Occipital lobe (tissue), 2 donors: ENCODE measurements around the gene ACTL6A. TPM values are rescaled to one million over a fixed set of nuclear protein-coding genes. Genes with fewer than 3 reads are reported as not detected.
A peak's percentile ranks its signal among the peaks of the same experiment; 100 is the strongest.
"Not testable (repeated sequence)": the region's sequence is repeated elsewhere in the genome, so short reads cannot be mapped to it uniquely, and the experiment has no call there.

Experiments used
- DNase-seq: peaks from one replicate; lab custom pipeline; 2025; lab: John Stamatoyannopoulos, UW
- total RNA-seq: library from RNA; depleted of rRNA; stranded (reverse); fragments of >200 nt; gene quantifications from one replicate; pipeline ENCODE4 v1.2.3, GENCODE V29; 2014

The ACTL6A gene
- total RNA-seq, result 25.0 TPM

DNA sequence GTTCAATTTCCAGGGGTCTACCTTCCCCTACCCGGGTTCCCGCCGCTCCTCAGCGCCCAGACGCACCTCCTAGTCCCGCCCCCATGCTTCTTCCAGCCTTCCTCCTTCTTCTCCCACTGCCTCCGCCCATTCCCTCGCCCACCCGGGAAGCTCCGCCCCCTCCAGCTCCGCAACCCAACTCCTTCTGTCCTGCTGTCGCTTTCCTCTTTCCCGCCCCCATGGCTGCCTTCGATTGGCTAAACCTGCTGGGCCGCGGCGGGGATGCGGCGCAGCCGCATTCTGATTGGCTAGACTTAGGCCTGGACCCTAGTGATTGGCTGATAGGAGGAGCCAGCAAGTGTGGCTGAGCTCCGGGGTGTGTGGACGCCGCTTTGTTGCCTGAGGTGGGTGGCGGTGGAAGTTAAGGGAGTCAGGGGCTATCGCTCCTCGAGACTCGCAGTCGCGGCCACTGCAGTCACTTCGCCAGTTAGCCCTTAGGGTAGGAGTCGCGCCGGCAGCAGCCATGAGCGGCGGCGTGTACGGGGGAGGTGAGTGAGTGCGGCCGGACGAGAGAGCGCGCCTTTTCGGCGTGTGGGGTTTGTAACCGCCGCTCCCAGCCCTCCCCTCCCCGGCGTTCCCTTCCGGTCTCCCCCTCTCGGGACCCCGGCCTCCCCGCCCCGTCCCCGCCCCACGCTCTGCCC, at the start of gene ACTL6A:
ACTL6A (plus strand) TSS at position 336 of the 680 bp plus-strand sequence; CDS start at position 503, 167 bp downstream.
- DNase-seq, result peak; percentile 98

GRCh38 chr3:179513862-179514261, 48.9 kb upstream of the ACTL6A start:
- no peak for DNase-seq

GRCh38 chr3:179516461-179517251, 46.1 kb upstream of the ACTL6A start:
- not testable (repeated sequence) for DNase-seq

DNA sequence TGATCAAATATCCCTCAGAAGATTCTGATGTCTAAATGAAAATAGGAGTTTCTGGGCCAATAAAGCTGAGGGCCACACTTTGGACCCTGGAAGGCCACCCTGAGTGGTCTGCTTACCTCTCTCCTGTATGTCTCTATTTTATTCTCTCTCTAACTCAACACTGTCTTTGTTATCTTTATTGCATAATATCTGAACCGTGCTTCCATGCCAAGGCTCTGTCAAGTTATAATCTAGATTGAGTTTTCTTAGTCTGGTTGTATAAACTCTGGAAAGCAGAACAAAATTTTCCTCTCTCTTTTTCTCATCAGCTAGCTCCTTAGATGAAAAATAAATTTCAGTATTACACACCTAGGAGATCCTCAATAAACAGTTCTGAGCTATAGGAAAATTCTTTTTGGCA, 36.2 kb upstream of the ACTL6A start:
- no peak for DNase-seq

DNA sequence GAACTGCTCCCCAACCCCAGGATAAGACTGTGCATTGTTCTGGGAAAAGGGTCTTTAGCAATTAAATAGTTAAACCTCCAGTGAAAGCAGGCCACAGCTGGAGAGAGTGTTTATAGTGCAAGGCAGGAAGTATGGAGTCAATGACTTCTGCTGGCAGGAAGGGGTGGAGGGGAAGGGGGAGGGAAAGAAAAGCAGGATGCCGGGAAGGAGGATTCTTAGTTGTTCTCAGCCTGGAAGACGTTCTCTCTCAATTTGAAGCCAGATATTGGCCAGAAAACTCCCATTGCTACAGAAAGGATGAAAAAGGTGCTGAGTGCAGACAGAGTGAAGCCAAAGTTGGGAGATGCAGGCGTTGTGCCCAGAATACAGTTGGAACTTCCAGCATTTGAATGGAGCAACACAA, 35.7 kb upstream of the ACTL6A start:
- no peak for DNase-seq

DNA sequence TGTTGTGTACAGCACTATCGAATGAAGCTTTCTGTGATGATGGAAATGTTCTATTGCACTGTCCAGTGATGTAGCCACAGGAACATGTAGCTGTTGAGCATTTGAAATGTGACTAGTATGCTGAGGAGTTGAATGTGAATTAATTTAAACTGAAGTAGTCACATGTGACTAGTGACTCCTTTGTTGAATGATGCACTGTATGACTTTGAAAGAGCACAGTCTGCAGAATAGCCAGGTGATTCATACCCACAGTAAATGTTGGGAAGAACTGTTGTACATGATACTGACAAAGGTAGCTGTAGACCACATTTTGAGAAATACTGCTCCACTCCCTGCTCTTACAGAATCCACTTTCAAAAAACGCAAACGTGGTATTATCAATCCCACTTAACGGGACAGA, 34.0 kb upstream of the ACTL6A start:
- DNase-seq, result no peak

DNA sequence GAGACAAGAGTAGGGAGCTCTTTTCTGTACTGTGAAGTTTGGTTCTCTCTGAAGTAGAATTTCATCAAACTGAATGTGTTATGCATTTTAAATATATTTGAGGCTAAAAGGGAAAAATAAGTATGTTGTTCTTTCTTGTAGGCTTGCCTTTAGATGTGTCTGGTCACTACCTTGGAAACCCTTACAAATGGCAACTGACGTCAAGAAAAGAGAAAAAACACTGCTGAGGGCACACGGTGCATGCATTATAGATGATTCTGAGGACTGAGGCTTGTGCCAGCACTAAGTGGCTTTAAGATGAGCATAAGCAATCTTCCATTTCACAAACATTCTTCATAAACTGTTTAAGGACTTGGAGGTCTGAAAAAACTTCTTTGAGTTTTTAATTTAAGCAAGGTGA, 31.1 kb upstream of the ACTL6A start:
- no peak for DNase-seq

DNA sequence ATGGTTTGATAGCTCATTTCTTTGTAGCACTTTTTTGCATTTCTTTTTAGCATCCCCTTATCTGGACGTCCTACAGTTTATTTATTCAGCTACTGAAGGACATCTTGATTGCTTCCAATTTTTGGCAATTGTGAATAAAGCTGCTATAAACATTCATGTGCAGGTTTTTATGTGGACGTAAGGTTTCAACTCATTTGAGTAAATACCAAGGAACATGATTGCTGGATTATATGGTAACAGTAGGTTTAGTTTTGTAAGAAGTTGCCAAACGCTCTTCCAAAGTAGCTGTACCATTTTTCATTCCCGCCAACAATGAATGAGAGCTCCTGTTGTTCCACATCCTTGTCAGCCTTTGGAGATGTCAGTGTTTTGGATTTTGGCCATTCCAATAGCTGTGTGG, 29.5 kb upstream of the ACTL6A start:
- no peak for DNase-seq

DNA sequence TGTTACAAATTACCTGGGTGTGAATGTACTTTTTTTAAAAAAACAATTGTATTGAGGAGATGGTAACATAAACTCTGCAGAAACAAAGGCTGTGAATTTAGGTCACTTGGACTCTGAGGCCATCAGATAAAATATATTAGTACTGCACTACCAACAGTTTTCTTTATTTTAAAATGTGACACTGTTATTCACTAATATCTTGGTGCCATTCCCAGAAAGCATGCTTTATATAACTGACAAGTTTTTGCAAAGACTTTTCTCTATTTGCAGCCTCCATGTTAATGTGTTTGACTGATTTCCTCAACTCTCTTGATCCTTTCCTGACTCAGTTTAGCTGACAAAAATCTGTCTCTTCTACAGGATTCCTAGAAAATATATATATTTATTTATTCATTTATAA, 26.5 kb upstream of the ACTL6A start:
- no peak for DNase-seq

DNA sequence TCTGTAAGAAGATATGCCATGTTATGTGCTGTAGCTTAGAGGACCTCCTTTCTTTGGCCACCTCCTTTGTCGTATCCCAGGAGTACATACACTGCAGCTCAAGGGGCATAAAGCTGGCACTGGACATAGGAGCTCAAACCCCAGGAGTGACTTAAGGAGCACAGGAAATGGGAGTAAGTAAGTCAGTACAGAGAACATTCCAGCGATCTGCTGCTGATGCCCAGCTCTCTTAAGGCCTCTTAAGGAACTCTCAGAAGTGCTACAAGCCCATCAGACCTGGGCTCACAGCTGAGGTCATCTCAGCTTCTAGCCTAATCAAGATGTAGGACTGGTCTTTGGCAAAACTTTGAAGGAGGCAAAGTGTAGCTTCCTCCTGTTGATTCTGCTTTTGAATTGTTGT, 21.6 kb upstream of the ACTL6A start:
- DNase-seq, result no peak

DNA sequence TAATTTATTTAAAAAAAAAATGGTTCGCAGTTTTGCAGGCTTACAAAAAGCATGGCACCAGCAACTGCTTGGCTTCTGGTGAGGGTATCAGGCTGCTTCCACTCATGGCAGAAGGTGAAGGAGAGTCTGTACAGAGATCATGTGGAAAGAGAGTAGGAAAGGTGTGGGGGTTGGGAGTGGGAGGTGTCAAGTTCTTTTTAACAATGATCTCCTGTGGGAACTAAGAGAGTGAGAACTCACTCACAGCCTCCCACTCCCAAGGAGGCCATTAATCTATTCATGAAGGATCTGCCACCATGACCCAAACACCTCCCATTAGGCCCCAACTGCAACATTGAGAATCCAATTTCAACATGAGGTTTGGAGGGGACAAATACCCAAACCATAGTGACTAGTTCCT, 21.1 kb upstream of the ACTL6A start:
- DNase-seq, result no peak

- DNase-seq, result no peak
These were observed 20.4 kb upstream of the ACTL6A start for GRCh38 chr3:179542375-179542774.

GRCh38 chr3:179544981-179545645, 17.6 kb upstream of the ACTL6A start:
- no peak for DNase-seq

DNA sequence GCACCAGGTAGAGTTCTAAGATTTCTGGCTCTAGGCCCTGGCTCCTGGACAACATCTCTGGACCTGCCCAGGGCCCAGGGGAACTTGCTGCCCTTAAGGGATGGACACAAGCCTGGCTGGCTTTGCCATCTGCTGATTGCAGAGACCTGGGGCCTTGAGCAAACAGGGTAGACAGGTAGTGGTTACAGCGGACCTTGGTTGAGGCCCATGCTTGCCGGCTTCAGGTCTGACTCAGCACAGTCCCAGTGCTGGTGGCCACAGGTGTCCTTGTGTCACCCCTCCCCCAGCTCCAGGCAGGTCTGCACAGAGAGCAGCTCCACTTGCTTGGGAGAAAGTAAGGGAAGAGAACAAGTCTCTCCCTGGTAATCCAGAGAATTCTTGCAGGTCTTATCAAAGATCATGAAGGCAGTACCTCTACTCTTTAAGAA, 15.9 kb upstream of the ACTL6A start:
- no peak for DNase-seq

- no peak for DNase-seq
These were observed 11.2 kb upstream of the ACTL6A start for GRCh38 chr3:179551349-179552105.

GRCh38 chr3:179558742-179559364, 3.9 kb upstream of the ACTL6A start:
- peak; percentile 23 for DNase-seq

DNA sequence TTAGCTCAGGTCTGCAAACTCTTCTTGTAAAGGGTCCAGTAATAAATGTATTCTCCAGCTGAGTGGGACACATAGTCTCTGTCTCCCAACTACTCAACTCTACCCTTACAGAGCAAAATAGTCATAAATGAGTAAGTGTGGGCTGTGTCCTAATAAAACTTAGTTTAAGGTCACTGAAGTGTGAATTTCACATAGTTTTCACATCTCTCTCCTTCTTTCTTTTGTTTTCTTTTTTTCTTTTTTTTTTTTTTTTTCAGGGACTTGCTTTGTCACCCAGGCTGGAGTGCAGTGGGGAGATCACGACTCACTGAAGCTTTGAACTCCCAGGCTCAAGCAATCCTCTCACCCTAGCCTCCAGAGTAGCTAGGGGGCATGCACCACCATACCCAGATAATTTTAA, 1.9 kb upstream of the ACTL6A start:
- no peak for DNase-seq

DNA sequence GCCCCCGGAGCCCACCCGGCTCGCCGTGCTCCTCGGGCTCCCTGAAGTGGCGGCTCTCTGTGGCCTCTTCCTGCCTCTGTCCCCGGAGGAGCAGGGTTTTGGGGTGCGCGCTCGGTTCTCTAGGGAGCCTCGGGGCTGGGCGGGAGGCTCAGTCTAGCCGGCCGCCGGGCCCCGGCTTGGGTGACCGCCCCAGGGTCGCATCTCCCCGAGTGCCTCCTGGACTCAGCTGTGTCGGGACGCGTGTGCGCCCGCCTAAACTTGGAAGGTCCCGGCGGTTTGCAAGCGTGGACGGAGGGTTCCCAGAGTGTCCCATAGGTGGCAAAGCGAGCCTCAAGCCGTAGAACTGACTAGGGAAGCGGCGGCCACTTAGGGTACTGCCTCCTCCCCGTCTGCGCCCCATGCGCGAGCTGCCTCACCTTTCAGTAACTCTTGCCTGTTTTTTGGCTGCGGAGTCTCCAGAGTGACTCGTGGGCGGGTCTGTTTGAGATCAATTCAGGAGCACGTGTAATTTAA, 601 bp downstream of the ACTL6A start:
- DNase-seq, result peak; percentile 36

- DNase-seq, result no peak
These were observed 2.8 kb downstream of the ACTL6A start for GRCh38 chr3:179565496-179565895.

DNA sequence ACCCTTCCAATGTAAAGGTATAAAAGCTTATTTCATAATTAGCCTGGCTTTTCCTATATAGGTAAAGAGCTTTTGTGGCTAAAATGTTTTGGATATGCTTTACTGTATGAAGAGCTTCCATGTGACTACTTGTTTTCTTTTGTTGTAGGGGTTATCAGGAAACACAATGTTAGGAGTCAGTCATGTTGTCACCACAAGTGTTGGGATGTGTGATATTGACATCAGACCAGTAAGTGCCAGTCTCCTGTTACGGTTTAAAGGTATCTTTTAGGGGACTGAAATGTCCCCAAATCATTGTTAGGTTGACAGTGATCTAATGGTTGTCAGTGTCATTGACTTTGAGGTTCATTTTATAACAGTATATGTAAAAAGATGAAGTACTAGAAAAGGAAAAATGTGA, 18.3 kb downstream of the ACTL6A start:
- no peak for DNase-seq

- no peak for DNase-seq
These were observed 26.4 kb downstream of the ACTL6A start for GRCh38 chr3:179589143-179589542.
